MCF 10A (cell line): Measurements from ENCODE around the gene CHST15. TPM values are rescaled to one million over a fixed set of nuclear protein-coding genes. Genes with fewer than 3 reads are reported as not detected.

Source experiments
- BruUV-seq: library from RNA; stranded (reverse); fragments of 400-500 nt; replicated peaks from 2 replicates; lab custom pipeline; 2021; lab: Mats Ljungman, UMichigan
- CTCF ChIA-PET: fragments of 300-600 bp; sonication (Branson Sonifier 250); formaldehyde crosslinking; extraction: SDS; loops from one replicate; lab custom pipeline; 2021; ENCODE audit warnings: antibody characterized with exemption, inconsistent platforms; lab: Yijun Ruan, JAX
- POLR2A ChIA-PET: fragments of 300-600, 350-650 bp; sonication (Branson Sonifier 250); formaldehyde crosslinking; extraction: SDS; loops from one replicate; lab custom pipeline; 2020; ENCODE audit warnings: antibody characterized with exemption, inconsistent platforms; lab: Yijun Ruan, JAX
- DNase-seq: peaks from one replicate; pipeline ENCODE4 v3.0.0-alpha.2; 2018; ENCODE audit not compliant: unreplicated experiment
- H3K27ac Mint-ChIP-seq: one replicate; pipeline ENCODE4 v1.8.0; 2022; ENCODE audit warnings: mild to moderate bottlenecking, low read depth, mixed read lengths; ENCODE audit not compliant: unreplicated experiment
- H3K27me3 Mint-ChIP-seq: one replicate; pipeline ENCODE4 v1.8.0; 2022; ENCODE audit warnings: mixed read lengths; ENCODE audit not compliant: insufficient read depth, unreplicated experiment
- H3K36me3 Mint-ChIP-seq: one replicate; pipeline ENCODE4 v1.8.0; 2022; ENCODE audit warnings: mild to moderate bottlenecking, moderate library complexity, mixed read lengths; ENCODE audit not compliant: insufficient read depth, unreplicated experiment
- H3K4me1 Mint-ChIP-seq: one replicate; pipeline ENCODE4 v1.8.0; 2022; ENCODE audit warnings: mixed read lengths; ENCODE audit not compliant: insufficient read depth, unreplicated experiment
- H3K4me3 Mint-ChIP-seq: one replicate; pipeline ENCODE4 v1.8.0; 2022; ENCODE audit warnings: mild to moderate bottlenecking, moderate library complexity, mixed read lengths; ENCODE audit not compliant: unreplicated experiment
- H3K9me3 Mint-ChIP-seq: one replicate; pipeline ENCODE4 v1.8.0; 2022; ENCODE audit warnings: mixed read lengths; ENCODE audit not compliant: unreplicated experiment
- CTCF ChIP-seq: fragments of 200-600 bp; IDR thresholded peaks from one replicate; pipeline ENCODE4 v1.8.0; 2022; ENCODE audit warnings: antibody characterized with exemption, mild to moderate bottlenecking; ENCODE audit not compliant: unreplicated experiment
- intact Hi-C: fragments of 100-400 bp; cut with micrococcal nuclease; formaldehyde crosslinking; loops from 2 replicates; pipeline ENCODE4 v1.14.1; 2022
- total RNA-seq: library from RNA; stranded (reverse); gene quantifications from 2 replicates; pipeline ENCODE4 v1.2.3, GENCODE V29; 2022

Gene CHST15
- total RNA-seq, 1 experiment from 2014 or later = 32.8 TPM

- BruUV-seq = no TSS peak
- CTCF ChIA-PET = no interaction called here
- DNase-seq = no peak
Observed at GRCh38 chr10:124128811-124129145, 35.4 kb upstream of the CHST15 start.

GRCh38 chr10:124127965-124128810 is 34.8 kb upstream of the CHST15 start:
- intact Hi-C loops = no loop called here
- DNase-seq = no peak
- TF ChIP-seq CTCF = no peak
- POLR2A ChIA-PET = interaction anchor here (1.4 kb wide), 1 partner anchor 10 kb away, joined by 6 read pairs; no protein-coding TSS in a partner anchor
- CTCF ChIA-PET = interaction anchor here (0.9 kb wide), 1 partner anchor 91 kb away, joined by 3 read pairs; no protein-coding TSS in a partner anchor
- Mint-ChIP-seq H3K27me3 (no peaks in the 10 kb centered on the region), H3K9me3 (no peaks in the 10 kb centered on the region), H3K4me1 (no peaks in the 10 kb centered on the region), H3K36me3 (no peaks in the 10 kb centered on the region), H3K4me3 (no peak overlapping the region), H3K27ac (no peak overlapping the region)
- BruUV-seq = no TSS peak

More at GRCh38 chr10:124128811-124129145, 35.4 kb upstream of the CHST15 start:
- H3K4me1 Mint-ChIP-seq = no peaks in the 10 kb centered on the region
- H3K36me3 Mint-ChIP-seq = no peaks in the 10 kb centered on the region
- no peak for TF ChIP-seq CTCF
- POLR2A ChIA-PET = no interaction called here
- intact Hi-C loops = no loop called here
- H3K27me3 Mint-ChIP-seq = no peaks in the 10 kb centered on the region
- no peaks in the 10 kb centered on the region for H3K9me3 Mint-ChIP-seq
- no peak overlapping the region for H3K4me3 Mint-ChIP-seq
- no peak overlapping the region for H3K27ac Mint-ChIP-seq

- ChIA-PET CTCF (interaction anchor here (0.9 kb wide), 1 partner anchor 92 kb away, joined by 3 read pairs; no protein-coding TSS in a partner anchor), POLR2A (interaction anchor here (1.4 kb wide), 1 partner anchor 10 kb away, joined by 6 read pairs; no protein-coding TSS in a partner anchor)
- Mint-ChIP-seq H3K27me3 (no peaks in the 10 kb centered on the region), H3K4me1 (no peaks in the 10 kb centered on the region), H3K4me3 (no peak overlapping the region), H3K27ac (no peak overlapping the region), H3K36me3 (no peaks in the 10 kb centered on the region), H3K9me3 (no peaks in the 10 kb centered on the region)
- intact Hi-C loops = no loop called here
- BruUV-seq = no TSS peak
- TF ChIP-seq CTCF = no peak
- no peak for DNase-seq
Observed at GRCh38 chr10:124127563-124127962, 34.2 kb upstream of the CHST15 start.

GRCh38 chr10:124126983-124127385 is 33.6 kb upstream of the CHST15 start:
- BruUV-seq = no TSS peak
- no peaks in the 10 kb centered on the region for H3K9me3 Mint-ChIP-seq
- CTCF ChIA-PET = interaction anchor here (0.6 to 1.3 kb wide), 4 partner anchors 31 to 262 kb away, joined by 3 to 5 read pairs (median 3); no protein-coding TSS in a partner anchor
- POLR2A ChIA-PET = interaction anchor here (1.4 kb wide), 1 partner anchor 9 kb away, joined by 6 read pairs; no protein-coding TSS in a partner anchor
- no peaks in the 10 kb centered on the region for H3K27me3 Mint-ChIP-seq
- DNase-seq = no peak
- H3K36me3 Mint-ChIP-seq = no peaks in the 10 kb centered on the region
- no peaks in the 10 kb centered on the region for H3K4me1 Mint-ChIP-seq
- H3K4me3 Mint-ChIP-seq = no peak overlapping the region
- intact Hi-C loops = no loop called here
- no peak for TF ChIP-seq CTCF
- no peak overlapping the region for H3K27ac Mint-ChIP-seq
